ENCODE measurements around the gene PRKCH.
A peak's percentile ranks its signal among the peaks of the same experiment; 100 is the strongest.

- TF ChIP-seq CTCF (IDR thresholded peaks at IDR 0.05; ENCODE audit: extremely low read depth in 1 of 2, insufficient read depth in 1 of 2, low read depth in 1 of 2, low read length in 2 of 2) (peak in 1 of 2 donors; percentile 1), POLR2AphosphoS5 (IDR thresholded peaks at IDR 0.05; ENCODE audit: insufficient read depth, low read depth, low read length) (no peak), MYC (IDR thresholded peaks at IDR 0.05; ENCODE audit: low read depth, low read length) (no peak), POLR2A (IDR thresholded peaks at IDR 0.05; ENCODE audit: low read depth, low read length) (no peak), GATA2 (IDR thresholded peaks at IDR 0.05; ENCODE audit: insufficient read depth, insufficient read length, low read depth, low read length) (no peak)
Measured at GRCh38 chr14:61338457-61338856, 17.1 kb downstream of the PRKCH start.
